CD4-positive, alpha-beta memory T cell (primary cell): ENCODE measurements around the gene CRIP2. TPM values are rescaled to one million over a fixed set of nuclear protein-coding genes. Genes with fewer than 3 reads are reported as not detected.

Experiments
- CTCF ChIA-PET: fragments of 350-600 bp; sonication (Branson Sonifier 250); formaldehyde crosslinking; loops from one replicate; lab custom pipeline; 2021; ENCODE audit warnings: inconsistent platforms; ENCODE audit not compliant: partially characterized antibody; lab: Charles Lee
- POLR2A ChIA-PET: fragments of 350-600 bp; sonication (Branson Sonifier 250); formaldehyde crosslinking; loops from one replicate; lab custom pipeline; 2021; ENCODE audit not compliant: partially characterized antibody; lab: Charles Lee
- DNase-seq, 5 donors: peaks; one replicate each; pipeline versions ENCODE4 v3.0.0 to v3.0.0-alpha.2; 2020 to 2022; ENCODE audit warnings: mixed read lengths in 1 of 5
- H3K27ac ChIP-seq: one replicate; pipeline ENCODE4 v1.7.0; 2013; ENCODE audit warnings: low read depth, low read length
- H3K27me3 ChIP-seq: 2 replicates; pipeline ENCODE4 v1.7.0; 2013; ENCODE audit warnings: mild to moderate bottlenecking, low read length, moderate library complexity; ENCODE audit not compliant: insufficient read depth
- H3K36me3 ChIP-seq: 2 replicates; pipeline ENCODE4 v1.7.0; 2013; ENCODE audit warnings: mild to moderate bottlenecking, low read length, moderate library complexity; ENCODE audit not compliant: insufficient read depth
- H3K4me1 ChIP-seq: 2 replicates; pipeline ENCODE4 v1.7.0; 2013; ENCODE audit warnings: mild to moderate bottlenecking, low read length, moderate library complexity; ENCODE audit not compliant: insufficient read depth
- H3K4me3 ChIP-seq, 2 donors: one replicate each; pipeline ENCODE4 v1.7.0; 2013; ENCODE audit warnings: low read length in 2 of 2, mild to moderate bottlenecking in 1 of 2
- H3K9me3 ChIP-seq, 2 donors: one replicate each; pipeline ENCODE4 v1.7.0; 2013; ENCODE audit warnings: low read length in 2 of 2, control low read depth in 1 of 2; ENCODE audit not compliant: control insufficient read depth in 1 of 2
- H3K27ac Mint-ChIP-seq, 7 donors: one replicate each; pipeline ENCODE4 v1.8.0; 2020 to 2021; ENCODE audit warnings: mixed read lengths in 7 of 7, mild to moderate bottlenecking in 6 of 7, inconsistent platforms in 3 of 7, moderate library complexity in 3 of 7
- H3K27me3 Mint-ChIP-seq, 2 donors: one replicate each; pipeline ENCODE4 v1.8.0; 2020 to 2021; ENCODE audit warnings: mixed read lengths in 2 of 2
- H3K36me3 Mint-ChIP-seq, 2 donors: one replicate each; pipeline ENCODE4 v1.8.0; 2020 to 2021; ENCODE audit warnings: mixed read lengths in 2 of 2, inconsistent platforms in 1 of 2, mild to moderate bottlenecking in 1 of 2
- H3K4me1 Mint-ChIP-seq, 4 donors: one replicate each; pipeline ENCODE4 v1.8.0; 2020 to 2021; ENCODE audit warnings: mixed read lengths in 4 of 4, mild to moderate bottlenecking in 1 of 4
- H3K4me3 Mint-ChIP-seq, 8 donors: one replicate each; pipeline ENCODE4 v1.8.0; 2020 to 2021; ENCODE audit warnings: mixed read lengths in 8 of 8, mild to moderate bottlenecking in 7 of 8, moderate library complexity in 6 of 8, inconsistent platforms in 3 of 8
- H3K9me3 Mint-ChIP-seq, 8 donors: one replicate each; pipeline ENCODE4 v1.8.0; 2020 to 2021; ENCODE audit warnings: mixed read lengths in 8 of 8, mild to moderate bottlenecking in 5 of 8, inconsistent platforms in 3 of 8, moderate library complexity in 1 of 8
- intact Hi-C: fragments of 100-400 bp; cut with micrococcal nuclease; formaldehyde crosslinking; loops from one replicate; pipeline ENCODE4 v1.15.1; 2023
- polyA plus RNA-seq, 2 donors: library from polyadenylated mRNA; unstranded; fragments of 300-500 nt; fragmentation: Illumina TruSeq; gene quantifications; one replicate each; pipeline ENCODE4 v1.2.3, GENCODE V29; 2021
- total RNA-seq, 2 experiments: library from RNA; stranded (reverse); gene quantifications; one replicate each; pipeline ENCODE4 v1.2.3, GENCODE V29; 2021

CRIP2 gene
- total and polyA plus RNA-seq, 4 experiments from 2014 or later: 12.1 to 256 (median 48.8) TPM

GRCh38 chr14:105430042-105430441 is 44.6 kb upstream of the CRIP2 start:
- peaks cover 7 to 15% (median 12%) of the 10 kb centered on the region in 4 donors for H3K4me1 Mint-ChIP-seq
- no peaks in the 10 kb centered on the region for H3K36me3 ChIP-seq
- no peaks in the 10 kb centered on the region for H3K27me3 ChIP-seq
- CTCF ChIA-PET: interaction anchor here (1.1 kb wide), 1 partner anchor 19 kb away, joined by 3 read pairs; no protein-coding TSS in a partner anchor
- intact Hi-C loops: no loop called here
- no peak overlapping the region for H3K4me3 ChIP-seq
- no peaks in the 10 kb centered on the region for H3K9me3 Mint-ChIP-seq
- no peaks in the 10 kb centered on the region for H3K27me3 Mint-ChIP-seq
- no peak overlapping the region for H3K27ac ChIP-seq
- H3K36me3 Mint-ChIP-seq: peaks cover 15 to 27% of the 10 kb centered on the region in 2 donors
- DNase-seq: no peak
- H3K27ac Mint-ChIP-seq: no peak overlapping the region
- POLR2A ChIA-PET: no interaction called here
- no peak overlapping the region for H3K4me3 Mint-ChIP-seq
- H3K4me1 ChIP-seq: no peaks in the 10 kb centered on the region
- no peaks in the 10 kb centered on the region for H3K9me3 ChIP-seq

GRCh38 chr14:105430565-105430964 is 44.1 kb upstream of the CRIP2 start:
- Mint-ChIP-seq H3K4me3 (no peak overlapping the region), H3K36me3 (peaks cover 15 to 28% of the 10 kb centered on the region in 2 donors), H3K27ac (no peak overlapping the region), H3K27me3 (no peaks in the 10 kb centered on the region), H3K9me3 (no peaks in the 10 kb centered on the region), H3K4me1 (peaks cover 9 to 18% (median 15%) of the 10 kb centered on the region in 4 donors)
- H3K4me1 ChIP-seq: no peaks in the 10 kb centered on the region
- H3K36me3 ChIP-seq: no peaks in the 10 kb centered on the region
- CTCF ChIA-PET: interaction anchor here (1.1 kb wide), 1 partner anchor 18 kb away, joined by 3 read pairs; no protein-coding TSS in a partner anchor
- DNase-seq: no peak
- no peaks in the 10 kb centered on the region for H3K27me3 ChIP-seq
- H3K4me3 ChIP-seq: no peak overlapping the region
- no peak overlapping the region for H3K27ac ChIP-seq
- intact Hi-C loops: no loop called here
- POLR2A ChIA-PET: no interaction called here
- no peaks in the 10 kb centered on the region for H3K9me3 ChIP-seq

GRCh38 chr14:105431256-105431655 is 43.4 kb upstream of the CRIP2 start:
- Histone ChIP-seq H3K36me3 (no peaks in the 10 kb centered on the region), H3K27ac (no peak overlapping the region), H3K9me3 (no peaks in the 10 kb centered on the region), H3K4me1 (no peaks in the 10 kb centered on the region), H3K27me3 (no peaks in the 10 kb centered on the region), H3K4me3 (no peak overlapping the region)
- peaks cover 15 to 30% of the 10 kb centered on the region in 2 donors for H3K36me3 Mint-ChIP-seq
- ChIA-PET POLR2A (no interaction called here), CTCF (interaction anchor here (1.1 kb wide), 1 partner anchor 17 kb away, joined by 3 read pairs; no protein-coding TSS in a partner anchor)
- H3K4me1 Mint-ChIP-seq: peaks cover 12 to 25% (median 20%) of the 10 kb centered on the region in 4 donors
- no peak overlapping the region for H3K4me3 Mint-ChIP-seq
- H3K27me3 Mint-ChIP-seq: no peaks in the 10 kb centered on the region
- DNase-seq: no peak
- intact Hi-C loops: no loop called here
- no peaks in the 10 kb centered on the region for H3K9me3 Mint-ChIP-seq
- H3K27ac Mint-ChIP-seq: no peak overlapping the region

GRCh38 chr14:105432657-105433056 is 42.0 kb upstream of the CRIP2 start:
- Histone ChIP-seq H3K36me3 (no peaks in the 10 kb centered on the region), H3K9me3 (no peaks in the 10 kb centered on the region), H3K4me3 (no peak overlapping the region), H3K27me3 (no peaks in the 10 kb centered on the region), H3K4me1 (no peaks in the 10 kb centered on the region), H3K27ac (no peak overlapping the region)
- CTCF ChIA-PET: no interaction called here
- POLR2A ChIA-PET: no interaction called here
- DNase-seq: no peak
- intact Hi-C loops: no loop called here
- H3K27me3 Mint-ChIP-seq: no peaks in the 10 kb centered on the region
- H3K4me3 Mint-ChIP-seq: no peak overlapping the region
- peaks cover 5 to 21% of the 10 kb centered on the region in 2 donors for H3K36me3 Mint-ChIP-seq
- peak overlapping the region in 2 of 7 donors; percentile 7 to 25 for H3K27ac Mint-ChIP-seq
- no peaks in the 10 kb centered on the region for H3K9me3 Mint-ChIP-seq
- H3K4me1 Mint-ChIP-seq: peaks cover 14 to 16% (median 15%) of the 10 kb centered on the region in 4 donors

GRCh38 chr14:105433161-105433605 is 41.4 kb upstream of the CRIP2 start:
- POLR2A ChIA-PET: no interaction called here
- H3K27ac ChIP-seq: no peak overlapping the region

GRCh38 chr14:105436402-105436801 is 38.2 kb upstream of the CRIP2 start:
- peaks cover 12 to 15% (median 13%) of the 10 kb centered on the region in 4 donors for H3K4me1 Mint-ChIP-seq
- H3K9me3 Mint-ChIP-seq: no peaks in the 10 kb centered on the region
- DNase-seq: no peak
- intact Hi-C loops: no loop called here
- Histone ChIP-seq H3K27me3 (no peaks in the 10 kb centered on the region), H3K36me3 (no peaks in the 10 kb centered on the region), H3K9me3 (no peaks in the 10 kb centered on the region), H3K27ac (no peak overlapping the region), H3K4me3 (no peak overlapping the region), H3K4me1 (no peaks in the 10 kb centered on the region)
- H3K27ac Mint-ChIP-seq: no peak overlapping the region
- POLR2A ChIA-PET: interaction anchor here (1.3 kb wide), 1 partner anchor 53 kb away, joined by 6 read pairs; no protein-coding TSS in a partner anchor
- H3K4me3 Mint-ChIP-seq: no peak overlapping the region
- peaks cover 0 to 4% of the 10 kb centered on the region in 2 donors for H3K36me3 Mint-ChIP-seq
- no peaks in the 10 kb centered on the region for H3K27me3 Mint-ChIP-seq
- CTCF ChIA-PET: no interaction called here

More at GRCh38 chr14:105433161-105433605, 41.4 kb upstream of the CRIP2 start:
- H3K27ac Mint-ChIP-seq: no peak overlapping the region
- Histone ChIP-seq H3K9me3 (no peaks in the 10 kb centered on the region), H3K4me1 (no peaks in the 10 kb centered on the region), H3K4me3 (no peak overlapping the region), H3K27me3 (no peaks in the 10 kb centered on the region), H3K36me3 (no peaks in the 10 kb centered on the region)
- peaks cover 14 to 15% (median 14%) of the 10 kb centered on the region in 4 donors for H3K4me1 Mint-ChIP-seq
- DNase-seq: no peak
- no peaks in the 10 kb centered on the region for H3K9me3 Mint-ChIP-seq
- CTCF ChIA-PET: no interaction called here
- no peak overlapping the region for H3K4me3 Mint-ChIP-seq
- intact Hi-C loops: no loop called here
- no peaks in the 10 kb centered on the region for H3K27me3 Mint-ChIP-seq
- peaks cover 5 to 19% of the 10 kb centered on the region in 2 donors for H3K36me3 Mint-ChIP-seq

GRCh38 chr14:105436891-105437722 is 37.5 kb upstream of the CRIP2 start:
- ChIA-PET POLR2A (no interaction called here), CTCF (no interaction called here)
- H3K27me3 Mint-ChIP-seq: no peaks in the 10 kb centered on the region
- H3K4me3 Mint-ChIP-seq: no peak overlapping the region
- peaks cover 5 to 6% of the 10 kb centered on the region in 2 donors for H3K36me3 Mint-ChIP-seq
- H3K27me3 ChIP-seq: no peaks in the 10 kb centered on the region
- no peak overlapping the region for H3K27ac Mint-ChIP-seq
- H3K36me3 ChIP-seq: no peaks in the 10 kb centered on the region
- H3K9me3 ChIP-seq: no peaks in the 10 kb centered on the region
- no peak overlapping the region for H3K27ac ChIP-seq
- H3K4me1 Mint-ChIP-seq: peaks cover 14 to 19% (median 16%) of the 10 kb centered on the region in 4 donors
- H3K4me3 ChIP-seq: no peak overlapping the region
- intact Hi-C loops: no loop called here
- H3K9me3 Mint-ChIP-seq: no peaks in the 10 kb centered on the region
- no peak for DNase-seq
- H3K4me1 ChIP-seq: no peaks in the 10 kb centered on the region
